ENCODE measurements around the gene FCRL5.
"Not testable (repeated sequence)": the region's sequence is repeated elsewhere in the genome, so short reads cannot be mapped to it uniquely, and the experiment has no call there.

FCRL5 gene

GRCh38 chr1:157487096-157487495, 65.2 kb downstream of the FCRL5 start:
- DNase-seq (ENCODE audit: low spot score): no peak

GRCh38 chr1:157486400-157486799, 65.9 kb downstream of the FCRL5 start:
- not testable (repeated sequence) for DNase-seq (ENCODE audit: low spot score)

GRCh38 chr1:157485793-157486192, 66.5 kb downstream of the FCRL5 start:
- no peak for DNase-seq (ENCODE audit: low spot score)

DNA sequence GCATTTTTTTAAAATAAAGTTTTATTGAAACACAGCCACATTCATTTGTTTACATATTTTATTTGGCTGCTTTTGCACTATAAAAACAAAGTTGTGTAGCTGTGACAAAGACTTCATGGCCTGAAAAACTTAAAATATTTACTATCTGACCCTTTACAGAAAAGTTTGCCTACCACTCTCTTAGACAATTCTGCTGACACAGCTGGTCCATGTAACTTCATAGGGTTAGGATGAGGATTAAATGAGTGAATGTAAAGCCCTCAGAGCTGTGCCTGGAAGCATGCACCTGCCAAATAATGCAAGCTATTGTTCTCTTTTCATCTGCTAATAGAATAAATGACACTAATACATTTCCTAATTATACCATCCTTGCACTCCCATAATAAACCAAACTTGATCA, 67.7 kb downstream of the FCRL5 start:
- no peak for DNase-seq (ENCODE audit: low spot score)

- no peak for DNase-seq (ENCODE audit: low spot score)
Observed at GRCh38 chr1:157483635-157484034, 68.7 kb downstream of the FCRL5 start.

GRCh38 chr1:157482717-157483116, 69.6 kb downstream of the FCRL5 start:
- no peak for DNase-seq (ENCODE audit: low spot score)

DNA sequence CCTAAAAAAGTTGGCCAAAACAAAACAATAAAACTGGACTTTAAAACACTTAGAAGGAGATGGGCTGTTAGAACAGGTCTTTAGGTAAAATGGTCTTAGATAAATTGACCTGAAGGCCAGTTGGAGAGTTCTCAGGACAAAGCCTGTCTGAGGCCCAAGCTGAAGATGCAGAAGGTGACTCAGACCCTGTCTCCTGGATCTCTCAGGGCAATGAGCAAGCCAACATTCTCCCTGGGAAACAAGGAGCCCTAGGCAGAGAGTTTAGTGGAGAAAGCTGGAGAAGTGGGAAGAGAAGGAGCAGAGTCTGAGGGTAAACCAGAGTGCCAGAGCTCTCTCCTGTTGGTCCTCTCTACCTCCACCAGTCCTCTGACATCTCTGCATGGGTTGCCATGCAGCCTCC, 70.1 kb downstream of the FCRL5 start:
- no peak for DNase-seq (ENCODE audit: low spot score)

DNA sequence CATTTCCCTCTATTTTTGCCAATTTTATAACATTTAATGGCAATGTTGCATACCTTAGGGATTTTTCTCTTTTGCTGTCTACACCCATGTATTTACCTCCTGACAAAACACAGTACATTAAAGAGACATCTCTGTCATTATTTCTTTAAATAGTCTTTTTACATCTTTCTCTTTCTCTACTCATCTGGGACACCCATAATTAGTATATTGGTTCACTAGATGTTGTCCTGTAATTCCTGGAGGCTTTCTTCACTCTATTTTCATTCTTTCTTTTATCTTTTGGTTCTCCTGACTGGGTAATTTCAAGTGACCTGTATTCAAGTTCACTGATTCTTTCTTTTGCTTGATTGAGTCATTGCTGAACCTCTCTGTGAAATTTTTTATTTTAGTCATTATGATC, 74.3 kb downstream of the FCRL5 start:
- DNase-seq (ENCODE audit: low spot score): no peak

DNA sequence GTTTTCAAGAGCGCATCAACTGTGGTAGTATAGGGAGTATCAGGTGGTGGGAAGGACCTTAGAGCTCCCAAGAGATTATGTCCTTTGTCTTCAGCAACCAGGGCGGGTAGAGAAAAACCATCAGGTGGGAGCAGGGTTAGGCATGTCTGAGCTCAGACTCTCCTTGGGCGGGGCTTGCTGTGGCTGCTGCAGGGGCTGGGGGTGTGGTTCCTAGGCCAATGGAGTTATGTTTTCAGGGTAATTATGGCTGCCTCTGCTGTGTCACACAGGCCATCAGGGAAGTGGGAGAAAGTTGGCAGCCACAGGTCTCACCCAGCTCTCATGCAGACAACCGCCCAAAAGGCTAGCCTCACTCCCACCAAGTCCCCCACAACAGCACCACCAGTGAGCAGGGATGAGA, 74.9 kb downstream of the FCRL5 start:
- DNase-seq (ENCODE audit: low spot score): no peak

GRCh38 chr1:157472959-157473358, 79.4 kb downstream of the FCRL5 start:
- DNase-seq (ENCODE audit: low spot score): no peak

- DNase-seq (ENCODE audit: low spot score): no peak
Observed at GRCh38 chr1:157472056-157472701, 80.1 kb downstream of the FCRL5 start.

DNA sequence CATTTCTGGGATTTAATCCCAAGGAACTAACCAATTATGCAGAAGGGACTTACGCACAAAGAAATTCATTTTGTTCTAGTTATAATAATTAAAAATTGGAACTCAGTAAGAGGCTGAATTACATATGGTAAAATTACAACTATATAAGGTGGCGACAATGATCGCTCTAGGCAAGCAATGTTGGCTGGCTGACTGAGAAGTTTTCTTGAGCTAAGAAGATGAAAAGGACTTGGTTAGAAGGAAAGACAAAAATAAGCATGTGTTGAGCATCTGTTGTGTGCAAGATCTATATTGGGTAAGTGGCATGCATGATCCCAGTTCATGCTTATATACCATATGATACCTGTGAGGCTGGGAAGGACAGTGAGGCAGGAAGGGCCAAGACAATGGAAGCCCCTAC, 80.8 kb downstream of the FCRL5 start:
- DNase-seq (ENCODE audit: low spot score): no peak

GRCh38 chr1:157469752-157470675, 82.3 kb downstream of the FCRL5 start:
- DNase-seq (ENCODE audit: low spot score): no peak

DNA sequence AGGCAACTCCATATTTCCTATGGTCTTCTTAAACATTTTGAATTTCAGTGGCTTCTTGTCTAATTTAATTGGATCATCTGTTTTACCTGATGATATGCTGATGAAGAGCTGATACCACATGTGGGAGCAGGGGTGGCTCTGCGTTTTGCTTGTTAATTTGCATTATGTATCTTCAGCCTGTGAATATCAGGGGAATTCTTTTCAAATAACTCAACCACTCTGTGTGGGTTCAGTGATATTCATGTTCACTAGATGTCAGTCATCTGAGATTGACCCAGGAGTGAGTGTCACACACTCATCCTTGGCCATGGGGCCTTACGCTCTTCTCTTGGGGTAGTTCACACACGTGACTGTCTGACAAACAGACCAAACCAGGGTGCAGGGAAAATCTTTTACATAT, 83.0 kb downstream of the FCRL5 start:
- DNase-seq (ENCODE audit: low spot score): no peak

- no peak for DNase-seq (ENCODE audit: low spot score)
Observed at GRCh38 chr1:157466011-157466410, 86.3 kb downstream of the FCRL5 start.

Measured in GM03348 (cell line).